HG02870 (cell line): ENCODE measurements around the gene ZEB2.

ENCODE experiments used
- ATAC-seq: cut with Tn5 transposase; IDR thresholded peaks from one replicate; pipeline ENCODE4 v1.9.1; 2021; ENCODE audit warnings: mild to moderate bottlenecking, moderate library complexity; ENCODE audit not compliant: unreplicated experiment

ZEB2 gene

DNA sequence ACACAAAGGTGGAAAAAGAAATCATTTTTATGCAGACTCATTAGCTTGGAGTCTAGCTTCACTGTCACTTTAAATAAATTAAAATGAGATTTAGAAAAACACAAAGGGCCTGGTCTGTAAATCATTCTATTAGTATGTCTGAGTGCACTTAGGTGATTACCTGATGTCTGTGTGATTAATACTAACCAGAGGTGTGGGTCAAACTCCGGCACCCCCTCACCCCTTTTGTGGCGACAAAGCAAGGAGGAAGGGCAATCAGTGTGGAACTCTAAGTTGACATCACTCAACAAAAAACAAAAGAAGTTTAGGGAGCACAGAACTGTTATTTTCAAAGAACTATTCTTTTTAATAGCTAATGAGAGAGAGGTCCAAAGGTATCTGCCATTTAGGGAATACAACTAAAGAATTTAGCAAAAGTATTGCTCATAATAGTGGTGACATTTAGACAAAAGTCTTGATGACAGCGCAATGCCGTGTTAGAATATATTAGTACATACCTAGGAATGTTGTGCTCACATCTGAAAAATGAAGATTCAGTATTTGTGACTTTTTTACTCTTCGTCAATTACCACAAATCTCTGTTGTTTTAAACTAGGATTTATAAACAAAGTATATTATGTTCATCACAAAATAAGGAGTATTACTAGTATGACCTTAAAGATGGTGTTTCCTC is 66.3 kb downstream of the ZEB2 start:
- no peak for ATAC-seq

DNA sequence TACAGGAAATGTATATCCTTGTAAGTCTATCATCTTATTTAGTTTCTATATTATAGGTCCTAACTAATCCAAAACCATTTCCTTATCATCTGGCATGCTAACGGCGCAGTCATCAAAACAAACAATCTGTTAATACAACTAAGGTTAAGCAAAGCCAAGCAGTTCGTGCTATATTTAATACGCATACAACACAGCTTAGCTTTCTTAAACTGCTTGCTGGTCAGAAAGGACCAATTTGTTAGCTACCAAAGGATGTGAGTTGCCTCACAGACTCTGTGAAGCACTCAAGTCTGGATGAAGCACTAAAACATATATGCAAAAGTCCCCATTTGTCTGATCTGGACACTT is 67.0 kb downstream of the ZEB2 start:
- no peak for ATAC-seq

DNA sequence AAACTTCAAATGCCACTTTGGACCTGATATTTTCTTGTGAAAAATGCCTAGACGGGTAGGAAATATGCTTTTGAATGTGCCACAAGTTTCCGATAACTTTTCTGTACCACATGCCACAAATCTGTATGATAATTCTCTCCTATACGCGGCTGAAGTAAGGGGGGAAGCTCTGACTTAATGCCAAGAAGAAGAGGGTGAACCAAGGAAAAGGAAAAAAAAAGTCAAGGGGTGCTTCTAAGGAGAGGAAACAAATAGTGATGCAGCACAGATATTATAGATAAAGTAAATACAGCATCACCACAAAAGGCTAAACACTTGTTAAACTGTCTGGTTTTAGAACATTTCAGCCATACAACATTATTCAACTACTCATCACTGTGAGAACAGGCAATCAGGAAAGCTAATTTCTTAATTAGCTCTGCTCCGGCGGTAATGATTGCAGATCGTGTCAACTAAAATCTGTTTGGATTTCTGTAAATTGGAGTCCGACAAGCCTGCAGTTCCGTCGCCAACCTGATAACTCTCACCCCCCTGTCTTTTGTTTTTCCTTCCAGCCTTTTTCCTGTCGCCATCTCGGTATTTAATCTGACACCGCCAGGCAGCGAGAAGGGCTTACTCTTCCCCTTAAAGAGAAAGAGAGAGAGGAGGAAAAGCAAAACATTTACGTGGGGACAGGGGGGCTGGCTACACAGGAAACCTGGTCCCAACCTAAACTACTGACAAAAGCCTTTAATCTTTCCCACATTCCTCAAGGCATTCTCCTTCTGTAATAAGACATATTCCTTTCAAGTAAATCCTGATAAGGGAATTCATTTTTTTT is 67.5 kb downstream of the ZEB2 start:
- ATAC-seq: no peak

DNA sequence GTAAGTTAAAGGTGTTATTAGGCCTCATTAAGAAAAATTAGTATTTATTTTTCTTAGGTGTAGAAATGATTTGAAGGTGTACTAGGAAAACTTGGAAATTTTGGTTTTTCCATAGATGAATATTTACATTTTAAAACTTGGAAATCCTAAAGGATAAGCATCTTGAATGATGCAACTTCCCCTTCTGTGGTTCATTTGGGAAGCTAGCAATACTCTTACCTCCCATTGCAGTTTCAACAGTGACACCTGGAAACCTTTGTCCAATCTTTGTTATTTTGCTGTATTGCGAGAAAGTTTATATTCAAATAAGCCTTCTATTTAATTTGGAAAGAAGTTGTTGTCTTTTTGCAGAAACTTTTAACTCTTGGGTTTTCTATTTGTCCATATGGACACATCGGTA is 68.5 kb downstream of the ZEB2 start:
- no peak for ATAC-seq

DNA sequence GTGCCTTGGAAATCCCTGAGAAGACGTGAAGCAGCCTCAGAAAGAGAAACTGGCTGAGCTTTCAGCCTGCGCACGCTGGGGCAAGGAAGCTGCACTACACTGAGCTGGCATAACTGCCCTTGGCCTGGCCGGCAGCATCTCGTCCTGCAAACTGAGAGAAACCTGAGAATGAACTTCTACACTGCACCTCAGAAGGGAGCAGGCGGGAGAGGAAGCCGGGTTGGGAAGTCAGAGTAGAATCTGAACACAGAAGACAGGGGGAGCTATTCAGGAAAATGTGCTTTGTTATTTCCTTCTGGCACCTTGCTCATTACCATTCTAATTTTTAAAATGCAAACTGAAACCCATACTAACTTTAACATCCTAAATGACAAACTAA is 70.9 kb downstream of the ZEB2 start:
- ATAC-seq: peak; percentile 45

DNA sequence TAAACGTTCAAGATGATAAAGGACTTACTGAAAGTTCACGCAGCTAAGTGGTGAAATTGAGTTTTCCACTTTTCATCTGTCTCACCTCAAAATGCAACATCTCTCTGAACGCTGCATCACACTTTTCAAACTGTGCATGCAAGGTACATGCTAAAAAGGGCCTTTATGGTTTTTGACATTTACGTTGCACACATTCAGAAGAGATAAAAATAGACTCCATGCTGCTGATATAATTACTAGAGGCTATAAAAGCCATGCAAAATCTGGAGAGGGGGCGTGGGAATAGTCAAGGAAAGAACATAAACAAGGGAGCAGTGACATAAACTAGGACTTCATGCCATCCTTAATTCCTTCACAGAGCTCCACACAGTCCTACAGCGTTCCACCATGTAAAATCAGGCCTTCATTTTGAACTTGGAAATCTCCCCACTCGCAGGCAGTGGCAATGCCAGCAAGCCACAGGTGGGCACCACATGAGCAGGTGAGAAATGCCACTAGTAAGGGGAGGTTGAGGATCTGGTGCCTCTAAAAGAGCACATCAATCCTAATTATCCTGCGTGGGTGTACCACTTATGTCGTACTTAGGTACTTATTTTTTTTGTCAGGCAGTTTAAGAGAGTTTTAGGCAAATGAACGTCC is 71.4 kb downstream of the ZEB2 start:
- no peak for ATAC-seq

DNA sequence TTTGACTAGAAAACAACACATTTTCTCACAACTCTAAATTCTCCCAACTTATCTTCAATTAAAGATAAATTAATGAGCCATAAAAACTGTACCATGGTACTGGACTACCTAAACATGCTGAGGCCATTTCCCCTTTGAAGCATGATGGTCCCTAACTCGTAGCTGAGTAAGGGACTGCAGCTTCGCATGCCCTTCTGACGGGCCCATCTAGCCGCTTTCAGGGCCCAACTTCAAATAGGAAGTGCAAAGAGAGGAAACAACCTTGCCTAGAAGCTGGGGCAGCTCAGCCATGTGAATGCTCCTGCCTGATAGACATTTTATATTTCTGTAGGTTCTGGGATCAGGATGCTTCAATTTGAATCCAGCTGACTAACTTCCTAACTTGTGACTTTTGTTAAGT is 72.4 kb downstream of the ZEB2 start:
- no peak for ATAC-seq

DNA sequence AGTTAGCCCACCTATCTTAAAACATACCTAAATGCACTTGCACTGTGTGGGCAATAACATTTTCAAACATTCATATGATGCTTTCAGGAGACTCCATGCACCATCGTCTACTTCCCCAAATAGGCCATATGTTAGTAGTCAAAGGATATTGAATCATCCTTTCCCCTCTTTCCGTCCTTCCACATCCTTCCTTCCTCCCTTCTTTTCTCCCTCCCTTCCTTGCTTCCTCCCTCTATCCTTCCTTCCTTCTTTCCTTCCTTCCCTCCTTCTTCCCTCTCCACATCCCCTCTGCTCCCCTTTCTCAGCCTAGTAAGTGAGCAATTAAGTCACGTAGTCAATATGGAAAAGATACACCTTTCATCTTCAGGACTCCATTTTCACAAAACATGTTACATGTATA is 73.8 kb downstream of the ZEB2 start:
- ATAC-seq: no peak

DNA sequence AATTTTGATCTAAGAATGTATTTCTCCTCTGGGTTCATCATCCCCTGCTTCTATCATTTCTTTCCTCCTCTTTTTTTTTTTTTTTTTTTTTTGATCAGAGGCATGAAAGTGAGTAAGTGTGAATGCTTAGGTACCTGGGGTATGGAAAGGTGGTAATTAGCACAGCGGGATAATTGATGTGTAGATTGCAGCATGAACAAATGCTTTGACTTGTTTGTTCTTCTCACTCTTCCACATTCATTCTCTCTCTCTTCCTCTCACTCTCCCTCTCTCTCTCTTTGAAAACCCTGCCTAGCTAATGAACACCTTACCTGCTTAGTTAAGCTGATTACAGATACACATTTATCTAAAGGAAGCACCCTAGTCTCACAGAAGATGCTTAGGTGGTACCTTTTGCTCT is 74.7 kb downstream of the ZEB2 start:
- no peak for ATAC-seq

DNA sequence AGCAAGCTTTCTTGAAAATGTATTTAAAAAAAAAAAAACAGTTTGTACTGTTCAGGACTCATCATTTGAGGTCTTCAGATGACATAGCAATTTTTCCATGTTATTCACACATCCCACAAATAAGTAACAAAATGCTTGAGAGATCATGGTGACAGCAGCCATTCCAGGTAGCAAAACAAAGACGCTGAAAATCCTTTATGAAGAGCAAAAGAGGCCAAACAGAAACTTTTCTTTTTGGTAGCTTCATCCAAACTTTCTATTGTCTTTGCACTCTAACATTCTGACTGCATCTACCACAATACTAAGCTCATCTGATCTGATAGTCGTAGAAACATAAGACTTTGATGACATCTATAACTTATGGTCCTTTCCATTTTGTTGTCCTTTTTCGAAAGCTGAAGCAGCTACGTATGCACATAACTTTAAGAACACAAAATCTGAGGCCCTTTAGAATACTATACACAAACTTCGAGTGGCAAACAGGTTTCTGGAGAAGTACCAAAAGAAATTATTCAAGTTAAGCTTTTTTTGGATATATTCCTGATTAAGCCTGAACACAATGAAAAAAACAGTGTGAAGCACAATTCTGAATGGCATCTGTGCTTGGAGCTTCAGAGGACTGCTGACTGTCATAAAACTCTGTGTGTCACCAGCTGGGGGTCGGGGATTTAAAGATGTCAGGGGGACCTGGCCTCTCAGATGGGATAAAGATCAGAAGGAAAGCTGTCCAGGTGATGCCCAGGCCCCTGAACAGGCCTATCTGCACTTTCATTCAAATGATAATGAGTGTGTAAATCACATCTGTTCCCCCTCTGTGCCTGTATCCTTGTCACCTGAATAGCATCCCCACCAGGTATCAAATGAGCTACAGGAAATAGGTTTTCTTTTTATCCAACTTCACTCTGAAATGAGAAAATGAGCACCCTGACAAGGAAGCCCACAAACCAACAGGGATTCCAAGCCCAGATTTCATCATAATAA is 75.8 kb downstream of the ZEB2 start:
- no peak for ATAC-seq

DNA sequence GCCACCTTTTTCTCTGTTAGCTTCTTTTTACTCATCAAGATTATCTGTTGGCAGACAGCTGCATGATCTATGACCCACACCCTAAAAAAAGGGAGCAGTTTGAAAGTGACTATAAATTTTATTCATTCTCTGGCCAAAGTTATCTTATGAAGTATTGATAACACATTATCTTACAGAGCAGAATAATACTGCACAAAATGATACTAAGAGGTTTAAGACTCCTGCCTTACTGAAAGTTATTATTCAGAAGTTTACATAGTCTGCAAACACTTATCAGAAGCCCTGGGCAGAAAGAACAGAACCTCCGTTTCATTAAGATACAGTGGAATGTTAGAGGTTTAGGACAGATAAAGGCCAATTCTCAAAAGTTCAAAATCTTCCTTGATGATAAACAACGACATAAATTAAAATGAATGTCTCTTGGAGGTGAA is 78.2 kb downstream of the ZEB2 start:
- ATAC-seq: no peak

DNA sequence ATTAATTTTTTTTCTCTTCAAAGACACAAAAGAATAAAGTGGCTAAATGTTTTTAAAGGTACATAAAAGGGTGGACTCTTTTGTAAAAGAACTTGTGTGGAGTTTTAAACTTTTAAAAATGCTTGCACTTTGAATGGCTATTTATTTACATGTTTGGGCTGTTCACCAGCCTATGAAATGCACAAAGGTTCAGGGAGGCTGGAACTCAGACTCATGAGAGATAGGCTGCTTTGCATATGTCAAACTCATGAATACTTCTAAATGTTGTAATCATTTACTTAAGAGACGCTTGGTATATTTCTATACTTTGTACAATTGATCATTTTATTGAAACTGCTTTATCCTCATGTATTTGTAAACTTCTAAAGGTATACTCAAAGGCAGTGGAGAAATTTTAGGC is 79.9 kb downstream of the ZEB2 start:
- ATAC-seq: no peak

DNA sequence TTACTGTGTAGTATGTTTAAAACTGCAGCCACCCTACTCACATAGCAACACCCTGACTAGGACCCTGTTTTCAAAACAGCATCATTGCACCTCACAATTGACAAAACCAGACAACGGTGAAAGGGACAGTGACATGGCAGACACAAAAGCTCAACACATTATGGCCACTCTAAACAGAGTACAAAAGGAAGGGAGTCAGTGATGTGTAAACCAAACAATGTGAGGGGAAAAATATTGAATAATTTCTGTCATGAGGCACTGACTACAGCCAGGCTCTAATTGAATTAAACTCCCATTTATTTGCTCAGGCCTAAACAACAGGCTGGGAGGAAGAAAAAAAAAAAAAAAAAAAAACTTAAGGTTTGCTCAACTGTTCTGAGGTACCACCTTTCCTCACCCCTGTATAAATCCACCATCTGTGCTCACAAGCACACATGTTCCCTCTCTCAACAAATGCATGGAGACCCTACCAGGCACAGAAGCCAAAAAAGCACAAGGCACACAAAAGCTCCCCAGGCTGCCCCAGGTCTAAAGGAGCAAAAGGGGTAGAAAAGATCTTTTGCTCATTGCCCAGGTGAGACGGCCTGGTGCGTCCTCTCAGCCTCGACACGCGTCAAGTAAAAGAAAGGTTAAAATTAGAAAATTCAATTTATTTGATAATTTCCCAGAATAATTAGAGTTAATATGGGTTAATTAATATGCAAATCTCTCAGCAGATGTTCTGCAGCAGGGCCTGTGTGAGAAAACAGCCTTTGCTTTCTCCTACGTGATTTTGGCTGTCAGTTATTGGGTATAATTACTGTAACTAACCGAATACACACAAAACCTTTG is 80.9 kb downstream of the ZEB2 start:
- ATAC-seq: no peak

DNA sequence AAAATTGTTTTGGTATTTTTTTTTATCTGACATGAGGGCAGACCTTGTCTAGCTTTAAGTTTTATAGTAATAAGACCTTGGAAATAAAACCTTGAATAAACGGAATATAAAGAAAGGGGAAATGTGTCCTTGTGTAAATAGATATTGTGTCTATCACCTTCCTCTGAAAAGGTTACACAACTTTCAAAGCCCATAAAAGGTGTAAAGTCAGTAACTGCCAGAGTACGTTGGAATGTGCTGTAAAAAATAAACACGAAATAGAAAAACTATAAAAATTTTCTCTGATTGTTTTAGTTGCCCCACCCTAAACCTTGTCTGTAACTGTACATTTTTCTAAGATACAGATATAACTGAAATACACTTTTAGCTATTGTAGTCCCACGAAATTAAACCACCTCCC is 82.3 kb downstream of the ZEB2 start:
- ATAC-seq: no peak

DNA sequence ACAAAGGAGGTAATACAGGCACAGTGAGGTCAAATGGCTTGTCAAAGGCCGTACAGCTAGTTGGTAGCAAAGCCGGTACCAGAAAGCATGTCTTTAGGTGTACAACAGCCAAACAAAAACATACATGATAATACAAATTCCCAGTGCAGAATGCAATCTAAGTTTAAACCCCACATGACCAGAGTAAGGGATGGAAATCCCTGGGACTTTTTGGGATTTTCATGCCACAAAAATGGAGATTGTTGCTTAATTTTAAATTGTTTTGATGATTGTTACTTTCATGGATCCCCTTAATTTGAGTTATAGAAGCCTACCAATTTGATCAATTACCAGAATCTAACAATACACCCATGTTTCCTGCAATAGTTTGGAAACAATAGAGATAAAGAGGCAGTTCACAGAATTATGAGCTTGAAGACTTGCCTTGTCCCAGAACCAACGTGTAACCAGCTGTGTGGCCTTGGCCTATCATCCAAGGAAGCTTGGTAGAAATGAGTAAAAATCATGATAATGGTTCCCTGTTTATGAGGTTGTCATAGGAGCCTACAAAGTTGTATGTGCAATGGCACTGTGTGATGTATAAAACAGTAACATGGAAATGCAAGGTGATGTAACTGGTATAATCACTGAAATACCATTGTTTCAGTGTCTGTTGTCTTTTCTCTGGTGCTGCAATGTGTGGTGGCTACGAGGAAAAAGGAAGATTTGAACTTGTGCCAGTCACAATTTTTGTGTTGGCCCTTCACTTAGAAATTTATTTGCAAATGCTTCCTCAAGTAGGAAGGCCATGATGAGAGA is 85.3 kb downstream of the ZEB2 start:
- no peak for ATAC-seq

DNA sequence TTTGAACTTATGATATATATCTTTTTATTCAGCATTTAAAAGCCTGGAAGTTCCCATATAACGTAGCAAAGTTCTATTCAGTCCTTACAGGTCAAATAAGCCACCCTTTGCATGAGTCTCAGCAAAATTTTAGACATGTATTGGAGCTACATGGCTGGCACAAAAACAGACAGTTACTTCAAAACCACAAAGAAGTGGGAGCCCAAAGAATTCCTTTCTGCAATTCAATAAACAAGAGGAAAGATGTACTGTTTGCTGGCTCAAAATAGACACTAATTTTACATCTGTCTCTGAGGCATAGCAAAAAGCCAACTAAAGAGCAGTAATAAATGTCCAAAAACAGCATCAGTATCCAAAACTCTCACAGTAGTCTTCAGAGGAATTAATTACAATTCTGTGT is 87.0 kb downstream of the ZEB2 start:
- no peak for ATAC-seq

DNA sequence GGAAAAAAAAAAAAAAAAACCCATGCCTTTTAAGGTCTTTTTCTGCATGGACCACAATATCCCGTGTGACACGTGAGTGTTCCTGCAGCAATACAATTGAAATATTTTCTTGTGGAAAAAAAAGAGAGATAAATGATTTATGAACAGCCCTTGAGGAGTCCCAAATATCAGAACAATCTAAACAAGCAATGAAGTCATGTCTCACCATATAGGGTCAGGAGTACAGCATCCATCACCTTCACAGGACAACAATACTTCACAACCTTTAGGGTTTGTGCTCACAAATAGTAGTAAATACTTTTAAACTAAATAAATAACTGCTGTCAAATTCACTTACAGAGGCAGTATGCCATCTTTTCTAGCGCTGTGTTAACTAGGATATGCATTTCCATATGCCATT is 87.9 kb downstream of the ZEB2 start:
- ATAC-seq: no peak

DNA sequence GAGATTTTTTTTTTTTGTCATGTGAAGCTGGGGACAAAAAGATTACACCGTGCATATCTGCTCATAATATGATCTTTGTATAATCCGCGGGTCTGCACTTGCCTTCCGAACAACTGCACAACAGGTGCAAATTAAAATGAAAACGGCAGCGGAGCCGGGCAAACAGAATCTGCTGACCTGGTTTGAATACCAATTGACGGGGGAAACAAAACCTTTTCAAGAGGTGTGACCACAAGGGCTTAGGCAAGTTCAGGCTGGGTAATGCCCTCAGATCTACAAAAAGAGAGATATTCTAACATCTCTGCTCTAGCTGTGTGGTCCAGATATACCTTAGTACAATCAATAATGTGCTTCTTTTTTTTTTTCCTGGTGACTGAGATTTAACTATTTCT is 88.5 kb downstream of the ZEB2 start:
- no peak for ATAC-seq

DNA sequence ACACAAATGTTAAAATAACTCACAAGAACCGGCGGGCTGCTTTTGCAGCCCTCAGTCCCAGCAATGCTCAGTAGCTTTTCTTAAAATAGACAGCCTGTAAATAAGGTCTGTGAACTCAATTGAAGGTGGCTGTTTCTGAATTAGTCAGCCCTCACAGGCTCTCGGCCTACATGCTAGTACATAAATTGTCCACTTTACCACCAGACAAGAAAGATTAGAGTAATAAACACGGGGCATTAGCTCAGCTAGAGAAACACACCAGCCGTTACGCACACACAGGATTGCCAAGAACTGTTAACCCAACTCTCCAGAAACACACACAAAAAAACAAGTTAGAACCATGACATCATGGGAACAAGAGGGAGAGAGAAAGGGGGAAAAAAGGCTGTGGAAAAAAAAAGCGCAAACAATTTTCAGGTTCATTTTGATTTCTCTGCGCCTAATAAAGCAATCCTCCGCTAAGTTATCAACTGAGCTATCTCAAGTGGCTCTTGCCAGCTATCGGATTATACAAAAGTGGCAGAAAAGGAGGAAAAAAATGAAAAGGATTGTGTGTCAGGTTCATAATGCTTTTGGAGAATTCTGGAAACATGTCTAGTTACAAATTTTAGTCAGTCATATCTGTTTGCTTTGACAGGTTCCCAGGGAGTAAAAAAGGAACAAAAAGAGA is 89.1 kb downstream of the ZEB2 start:
- peak; percentile 98 for ATAC-seq
